Measurements from ENCODE around the gene MRPS11. TPM values are rescaled to one million over a fixed set of nuclear protein-coding genes. Genes with fewer than 3 reads are reported as not detected.
"Not testable (repeated sequence)": the region's sequence is repeated elsewhere in the genome, so short reads cannot be mapped to it uniquely, and the experiment has no call there.

MRPS11 gene
- total RNA-seq, 2 donors from 2014 or later: 35.7 to 36.4 TPM

DNA sequence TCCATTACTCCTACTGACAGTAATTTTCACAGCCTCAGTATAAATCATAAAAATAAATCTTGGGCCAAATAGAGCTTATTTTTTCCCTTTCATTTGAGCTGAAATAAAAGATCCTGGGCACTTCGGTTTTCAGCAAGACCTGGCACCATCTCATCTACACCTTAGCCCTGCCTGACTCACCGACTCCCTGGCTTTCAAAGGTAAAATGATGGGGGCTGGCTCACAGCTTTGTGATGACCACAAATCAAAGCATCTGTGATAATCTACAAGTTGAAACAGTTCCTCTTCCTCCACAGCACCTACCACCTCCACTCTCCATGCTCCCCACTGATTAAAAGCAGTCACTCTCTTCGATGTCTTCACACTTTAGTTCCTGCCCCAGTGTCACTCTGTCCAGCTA is 51.4 kb downstream of the MRPS11 start:
- Histone ChIP-seq H3K4me1 (replicated peaks) (no peaks in the 10 kb centered on the region), H3K4me3 (no peak overlapping the region), H3K27ac (no peak overlapping the region), H3K27me3 (replicated peaks; ENCODE audit: insufficient read depth) (no peaks in the 10 kb centered on the region), H3K36me3 (no peaks in the 10 kb centered on the region), H3K9me3 (no peaks in the 10 kb centered on the region)
- WGBS: 79% methylated on average over 3 of the region's 3 CpGs
- intact Hi-C loops (cut with DNase I): no loop called here
- DNase-seq (ENCODE audit: low spot score): no peak
- TF ChIP-seq, protein P1, sequence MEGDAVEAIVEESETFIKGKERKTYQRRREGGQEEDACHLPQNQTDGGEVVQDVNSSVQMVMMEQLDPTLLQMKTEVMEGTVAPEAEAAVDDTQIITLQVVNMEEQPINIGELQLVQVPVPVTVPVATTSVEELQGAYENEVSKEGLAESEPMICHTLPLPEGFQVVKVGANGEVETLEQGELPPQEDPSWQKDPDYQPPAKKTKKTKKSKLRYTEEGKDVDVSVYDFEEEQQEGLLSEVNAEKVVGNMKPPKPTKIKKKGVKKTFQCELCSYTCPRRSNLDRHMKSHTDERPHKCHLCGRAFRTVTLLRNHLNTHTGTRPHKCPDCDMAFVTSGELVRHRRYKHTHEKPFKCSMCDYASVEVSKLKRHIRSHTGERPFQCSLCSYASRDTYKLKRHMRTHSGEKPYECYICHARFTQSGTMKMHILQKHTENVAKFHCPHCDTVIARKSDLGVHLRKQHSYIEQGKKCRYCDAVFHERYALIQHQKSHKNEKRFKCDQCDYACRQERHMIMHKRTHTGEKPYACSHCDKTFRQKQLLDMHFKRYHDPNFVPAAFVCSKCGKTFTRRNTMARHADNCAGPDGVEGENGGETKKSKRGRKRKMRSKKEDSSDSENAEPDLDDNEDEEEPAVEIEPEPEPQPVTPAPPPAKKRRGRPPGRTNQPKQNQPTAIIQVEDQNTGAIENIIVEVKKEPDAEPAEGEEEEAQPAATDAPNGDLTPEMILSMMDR (IDR thresholded peaks at IDR 0.05): no peak
- no peak for TF ChIP-seq POLR2AphosphoS5 (IDR thresholded peaks at IDR 0.05)
- no peak for TF ChIP-seq POLR2A (IDR thresholded peaks at IDR 0.05)

DNA sequence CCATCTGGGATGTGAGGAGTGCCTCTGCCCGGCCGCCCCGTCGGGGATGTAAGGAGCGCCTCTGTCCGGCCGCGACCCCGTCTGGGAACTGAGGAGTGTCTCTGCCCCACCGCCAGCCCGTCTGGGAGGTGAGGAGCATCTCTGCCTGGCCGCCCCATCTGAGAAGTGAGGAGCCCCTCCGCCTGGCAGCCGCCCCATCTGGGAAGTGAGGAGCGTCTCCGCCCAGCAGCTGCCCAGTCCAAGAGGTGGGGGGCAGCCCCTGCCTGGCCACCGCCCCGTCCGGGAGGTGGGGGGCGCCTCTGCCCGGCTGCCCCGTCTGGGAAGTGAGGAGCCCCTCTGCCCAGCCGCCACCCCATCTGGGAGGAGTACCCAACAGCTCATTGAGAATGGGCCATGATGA is 56.6 kb downstream of the MRPS11 start:
- DNase-seq (ENCODE audit: low spot score); H3K27me3 ChIP-seq (replicated peaks; ENCODE audit: insufficient read depth); H3K9me3 ChIP-seq; H3K4me3 ChIP-seq; intact Hi-C loops (cut with DNase I); H3K4me1 ChIP-seq (replicated peaks); H3K36me3 ChIP-seq; H3K27ac ChIP-seq: not testable (repeated sequence)
- 97% methylated on average over 23 of the region's 23 CpGs for WGBS

DNA sequence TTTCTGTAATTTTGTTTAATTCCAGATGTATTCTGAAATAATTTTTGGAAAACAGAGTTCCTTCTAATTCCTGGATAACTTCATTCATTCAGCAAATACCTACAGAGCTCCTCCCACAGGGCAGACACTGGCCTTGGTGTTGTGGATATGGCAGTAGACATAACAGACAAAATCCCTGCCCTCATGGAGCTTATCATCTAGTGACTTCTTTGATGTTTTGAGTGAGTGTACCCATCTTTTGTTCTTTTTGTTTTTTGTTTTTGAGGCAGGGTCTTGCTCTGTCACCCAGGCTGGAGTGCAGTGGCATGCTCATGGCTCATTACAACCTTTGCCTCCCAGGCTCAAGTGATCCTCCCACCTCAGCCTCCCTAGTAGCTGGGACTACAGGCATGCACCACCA is 57.9 kb downstream of the MRPS11 start:
- TF ChIP-seq, protein P1 (IDR thresholded peaks at IDR 0.05): no peak
- TF ChIP-seq POLR2AphosphoS5 (IDR thresholded peaks at IDR 0.05): no peak
- TF ChIP-seq POLR2A (IDR thresholded peaks at IDR 0.05): no peak
- intact Hi-C loops (cut with DNase I): no loop called here
- no peaks in the 10 kb centered on the region for H3K9me3 ChIP-seq
- H3K27me3 ChIP-seq (replicated peaks; ENCODE audit: insufficient read depth): no peaks in the 10 kb centered on the region
- H3K4me1 ChIP-seq (replicated peaks): no peaks in the 10 kb centered on the region
- DNase-seq (ENCODE audit: low spot score): no peak
- H3K27ac ChIP-seq: no peak overlapping the region
- no peaks in the 10 kb centered on the region for H3K36me3 ChIP-seq
- H3K4me3 ChIP-seq: no peak overlapping the region

DNA sequence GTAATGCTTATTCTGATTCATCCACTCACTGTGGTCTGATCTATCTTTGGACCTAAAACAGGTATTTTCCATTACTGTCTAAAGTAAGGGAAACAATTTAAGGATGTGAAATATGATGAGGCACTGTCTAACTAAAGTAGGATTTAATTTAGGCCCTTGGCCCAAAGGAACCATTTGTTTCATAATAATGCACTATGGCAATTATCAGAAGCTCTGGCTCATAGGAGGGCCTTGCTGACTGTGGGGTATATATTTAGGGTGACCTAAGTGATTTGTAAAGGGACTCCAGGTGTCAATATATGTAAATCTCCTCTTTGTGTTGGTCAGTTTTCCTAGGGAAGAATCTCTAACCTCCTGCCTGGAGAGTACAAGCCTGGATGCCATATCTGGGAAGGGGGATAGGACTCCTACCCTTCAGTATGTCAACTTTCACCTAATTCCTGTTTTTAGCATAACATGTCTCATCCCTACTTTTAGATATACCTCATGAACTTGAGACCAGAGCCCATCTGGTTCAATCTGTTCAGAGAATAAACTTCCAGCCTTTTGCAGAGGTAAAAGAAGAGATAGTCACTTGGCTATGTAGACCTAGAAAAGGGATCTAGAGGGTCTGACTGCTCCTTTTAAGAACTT is 58.9 kb downstream of the MRPS11 start:
- Histone ChIP-seq H3K36me3 (peaks cover 0 to 3% of the 10 kb centered on the region in 2 donors), H3K4me3 (no peak overlapping the region), H3K27ac (no peak overlapping the region), H3K27me3 (replicated peaks; ENCODE audit: insufficient read depth) (no peaks in the 10 kb centered on the region), H3K9me3 (no peaks in the 10 kb centered on the region), H3K4me1 (replicated peaks) (no peaks in the 10 kb centered on the region)
- no peak for DNase-seq (ENCODE audit: low spot score)
- TF ChIP-seq POLR2A (IDR thresholded peaks at IDR 0.05) (no peak), POLR2AphosphoS5 (IDR thresholded peaks at IDR 0.05) (no peak)
- TF ChIP-seq, protein P1 (IDR thresholded peaks at IDR 0.05): no peak
- intact Hi-C loops (cut with DNase I): no loop called here

DNA sequence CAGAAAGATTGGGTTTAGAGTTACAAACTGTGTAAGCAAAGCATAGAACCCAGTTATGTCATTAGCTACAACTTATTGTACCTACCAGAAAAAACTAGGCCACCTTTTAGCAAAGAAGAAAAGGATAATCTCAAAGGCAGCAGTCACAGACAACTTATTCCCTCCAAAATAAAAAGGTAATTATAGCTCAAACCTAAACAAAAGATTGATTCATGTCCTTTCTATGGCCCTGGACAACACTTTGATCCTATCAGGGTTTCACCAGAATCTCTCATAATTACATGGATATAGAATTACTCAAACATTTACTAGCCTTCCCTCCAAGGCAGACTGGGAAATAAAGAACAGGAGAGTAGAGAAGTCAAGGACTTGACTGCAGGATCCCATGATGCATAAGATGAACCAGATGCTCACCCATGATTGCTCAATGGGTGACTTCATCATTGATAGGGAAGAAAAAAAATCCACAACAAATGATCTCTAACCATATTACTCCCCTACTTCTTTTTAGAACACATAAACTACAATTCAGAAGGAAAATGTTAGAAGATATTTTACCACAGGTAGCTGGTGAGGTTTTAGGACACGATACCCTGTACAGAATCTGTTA is 61.6 kb downstream of the MRPS11 start:
- Histone ChIP-seq H3K27me3 (replicated peaks; ENCODE audit: insufficient read depth) (no peaks in the 10 kb centered on the region), H3K36me3 (peaks cover 0 to 3% of the 10 kb centered on the region in 2 donors), H3K4me1 (replicated peaks) (no peaks in the 10 kb centered on the region), H3K4me3 (no peak overlapping the region), H3K27ac (no peak overlapping the region), H3K9me3 (no peaks in the 10 kb centered on the region)
- TF ChIP-seq, protein P1 (IDR thresholded peaks at IDR 0.05): no peak
- TF ChIP-seq POLR2A (IDR thresholded peaks at IDR 0.05) (no peak), POLR2AphosphoS5 (IDR thresholded peaks at IDR 0.05) (no peak)
- DNase-seq (ENCODE audit: low spot score): no peak
- intact Hi-C loops (cut with DNase I): no loop called here
- 97% methylated on average over 1 of the region's 1 CpG for WGBS

Other genes with a start within 250 kb of the MRPS11 start
- 1 to 10 TPM; 4.2 to 7.2 TPM for gene NTRK3, start 211.0 kb upstream of the MRPS11 start, total RNA-seq
- gene MRPL46, start 320 bp upstream of the MRPS11 start, total RNA-seq: 10 to 100 TPM; 20.4 to 32.0 TPM
- 10 to 100 TPM in 1 of 2 donors, 1 to 10 TPM in 1; 6.9 to 11.5 TPM for gene DET1, start 79.0 kb downstream of the MRPS11 start, total RNA-seq
- gene AEN, start 153.6 kb downstream of the MRPS11 start, total RNA-seq: 10 to 100 TPM; 20.4 to 30.4 TPM
- 10 to 100 TPM in 1 of 2 donors, 1 to 10 TPM in 1; 6.9 to 16.3 TPM for gene ISG20, start 171.3 kb downstream of the MRPS11 start, total RNA-seq

All from prostate gland (tissue), 2 donors.